ENCODE data around the gene ACBD4. TPM values are rescaled to one million over a fixed set of nuclear protein-coding genes. Genes with fewer than 3 reads are reported as not detected.

ACBD4 gene
- total and polyA plus RNA-seq, 2 experiments from 2014 or later: 8.2 to 13.7 TPM

DNA sequence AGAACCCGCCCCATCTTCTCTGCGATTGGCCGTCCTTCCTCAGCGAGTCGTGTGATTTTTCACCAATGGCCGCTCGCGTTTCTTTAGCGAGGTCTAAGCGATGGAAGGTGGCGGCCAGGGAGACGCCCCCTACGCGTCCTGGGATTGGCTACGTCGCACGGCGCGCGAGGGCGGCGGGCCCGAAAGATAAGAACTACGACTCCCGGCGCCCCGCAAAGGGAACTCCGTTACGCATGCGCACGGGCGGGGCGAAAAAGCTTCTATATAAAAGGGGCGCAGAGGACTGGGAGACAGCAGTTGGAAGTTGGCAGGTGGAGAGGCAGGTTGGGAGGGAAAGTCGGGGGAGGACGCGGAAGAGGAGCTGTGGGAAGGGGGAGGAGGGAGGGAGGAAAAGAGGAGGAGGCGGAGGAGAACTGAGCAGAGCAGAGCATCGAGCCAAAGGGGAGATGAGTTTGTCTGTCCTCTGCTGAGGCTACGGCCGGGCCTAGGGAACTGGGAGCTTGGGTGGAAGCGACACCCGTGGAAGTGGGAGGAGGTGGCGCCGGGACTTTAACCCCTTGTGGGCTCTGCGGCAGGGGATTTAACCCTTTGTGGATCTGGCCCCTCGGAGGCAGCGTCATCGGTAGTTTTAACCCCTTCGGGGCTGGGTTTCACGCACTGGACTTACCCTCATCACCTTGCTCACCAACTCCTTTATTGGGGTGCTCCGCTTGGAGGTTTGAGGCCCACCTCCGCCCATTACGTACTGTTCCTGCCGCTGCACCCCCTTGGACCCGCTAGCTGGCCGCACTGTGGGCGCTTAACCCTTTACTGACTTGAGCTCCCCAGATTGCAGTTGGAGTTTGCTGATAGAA is 12.9 kb downstream of the ACBD4 start, which contains the start of gene HEXIM1:
HEXIM1 (plus strand) TSS at position 293 of the 854 bp plus-strand sequence. CDS start 716 bp downstream, outside the sequence.
- WGBS (ENCODE audit: low lambda C conversion rate, missing lambda C conversion rate): 1% methylated on average over 52 of the region's 58 CpGs
- H3K4me1 ChIP-seq (ENCODE audit: insufficient read depth): peaks cover 30% of the 10 kb centered on the region
- TF ChIP-seq EZH2 (IDR thresholded peaks at IDR 0.05; ENCODE audit: borderline replicate concordance) (no peak), EZH2phosphoT487 (IDR thresholded peaks at IDR 0.05; ENCODE audit: low read depth, severe bottlenecking, unreplicated experiment) (no peak)
- TF ChIP-seq, protein P1, sequence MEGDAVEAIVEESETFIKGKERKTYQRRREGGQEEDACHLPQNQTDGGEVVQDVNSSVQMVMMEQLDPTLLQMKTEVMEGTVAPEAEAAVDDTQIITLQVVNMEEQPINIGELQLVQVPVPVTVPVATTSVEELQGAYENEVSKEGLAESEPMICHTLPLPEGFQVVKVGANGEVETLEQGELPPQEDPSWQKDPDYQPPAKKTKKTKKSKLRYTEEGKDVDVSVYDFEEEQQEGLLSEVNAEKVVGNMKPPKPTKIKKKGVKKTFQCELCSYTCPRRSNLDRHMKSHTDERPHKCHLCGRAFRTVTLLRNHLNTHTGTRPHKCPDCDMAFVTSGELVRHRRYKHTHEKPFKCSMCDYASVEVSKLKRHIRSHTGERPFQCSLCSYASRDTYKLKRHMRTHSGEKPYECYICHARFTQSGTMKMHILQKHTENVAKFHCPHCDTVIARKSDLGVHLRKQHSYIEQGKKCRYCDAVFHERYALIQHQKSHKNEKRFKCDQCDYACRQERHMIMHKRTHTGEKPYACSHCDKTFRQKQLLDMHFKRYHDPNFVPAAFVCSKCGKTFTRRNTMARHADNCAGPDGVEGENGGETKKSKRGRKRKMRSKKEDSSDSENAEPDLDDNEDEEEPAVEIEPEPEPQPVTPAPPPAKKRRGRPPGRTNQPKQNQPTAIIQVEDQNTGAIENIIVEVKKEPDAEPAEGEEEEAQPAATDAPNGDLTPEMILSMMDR (IDR thresholded peaks at IDR 0.05; ENCODE audit: poor library complexity): no peak
- peaks cover 24% of the 10 kb centered on the region for H4K20me1 ChIP-seq (ENCODE audit: insufficient read depth, poor library complexity, severe bottlenecking)
- H3K4me2 ChIP-seq: peak within 1 kb of the TSS; percentile 92
- DNase-seq (ENCODE audit: low spot score): peak; percentile 100
- H3K4me3 ChIP-seq: peak within 1 kb of the TSS; percentile 90
- H3K36me3 ChIP-seq (replicated peaks; ENCODE audit: insufficient read depth, low read depth): no peaks in the 10 kb centered on the region
- peaks cover 40% of the 10 kb centered on the region for H3K79me2 ChIP-seq
- H3K27ac ChIP-seq: peak within 1 kb of the TSS; percentile 99
- H2AFZ ChIP-seq: peak within 1 kb of the TSS; percentile 38
- no peaks in the 10 kb centered on the region for H3K9me3 ChIP-seq (ENCODE audit: low read depth)
- H3K27me3 ChIP-seq: no peaks in the 10 kb centered on the region
- H3K9me2 ChIP-seq (replicated peaks; ENCODE audit: insufficient read depth): no peaks in the 10 kb centered on the region

DNA sequence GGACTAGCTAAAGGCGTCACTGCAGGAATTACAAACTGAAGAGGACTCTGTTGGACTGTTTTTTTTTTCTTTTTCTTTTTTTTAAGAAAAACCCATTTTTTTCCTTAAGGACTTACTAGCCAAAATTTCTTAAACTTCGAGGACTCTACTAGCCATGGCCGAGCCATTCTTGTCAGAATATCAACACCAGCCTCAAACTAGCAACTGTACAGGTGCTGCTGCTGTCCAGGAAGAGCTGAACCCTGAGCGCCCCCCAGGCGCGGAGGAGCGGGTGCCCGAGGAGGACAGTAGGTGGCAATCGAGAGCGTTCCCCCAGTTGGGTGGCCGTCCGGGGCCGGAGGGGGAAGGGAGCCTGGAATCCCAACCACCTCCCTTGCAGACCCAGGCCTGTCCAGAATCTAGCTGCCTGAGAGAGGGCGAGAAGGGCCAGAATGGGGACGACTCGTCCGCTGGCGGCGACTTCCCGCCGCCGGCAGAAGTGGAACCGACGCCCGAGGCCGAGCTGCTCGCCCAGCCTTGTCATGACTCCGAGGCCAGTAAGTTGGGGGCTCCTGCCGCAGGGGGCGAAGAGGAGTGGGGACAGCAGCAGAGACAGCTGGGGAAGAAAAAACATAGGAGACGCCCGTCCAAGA is 13.7 kb downstream of the ACBD4 start:
- DNase-seq (ENCODE audit: low spot score): peak; percentile 95
- Histone ChIP-seq H3K27me3 (no peaks in the 10 kb centered on the region), H2AFZ (peak overlapping the region; percentile 38), H3K9me2 (replicated peaks; ENCODE audit: insufficient read depth) (no peaks in the 10 kb centered on the region), H3K36me3 (replicated peaks; ENCODE audit: insufficient read depth, low read depth) (no peaks in the 10 kb centered on the region), H4K20me1 (ENCODE audit: insufficient read depth, poor library complexity, severe bottlenecking) (peaks cover 24% of the 10 kb centered on the region), H3K79me2 (peaks cover 46% of the 10 kb centered on the region), H3K4me2 (peak overlapping the region; percentile 92), H3K27ac (peak overlapping the region; percentile 99), H3K4me3 (peak overlapping the region; percentile 90), H3K9me3 (ENCODE audit: low read depth) (no peaks in the 10 kb centered on the region), H3K4me1 (ENCODE audit: insufficient read depth) (peaks cover 23% of the 10 kb centered on the region)
- TF ChIP-seq EZH2phosphoT487 (IDR thresholded peaks at IDR 0.05; ENCODE audit: low read depth, severe bottlenecking, unreplicated experiment) (no peak), EZH2 (IDR thresholded peaks at IDR 0.05; ENCODE audit: borderline replicate concordance) (no peak)
- TF ChIP-seq, protein P1 (IDR thresholded peaks at IDR 0.05; ENCODE audit: poor library complexity): peak; percentile 86
- 1% methylated on average over 27 of the region's 32 CpGs for WGBS (ENCODE audit: low lambda C conversion rate, missing lambda C conversion rate)

DNA sequence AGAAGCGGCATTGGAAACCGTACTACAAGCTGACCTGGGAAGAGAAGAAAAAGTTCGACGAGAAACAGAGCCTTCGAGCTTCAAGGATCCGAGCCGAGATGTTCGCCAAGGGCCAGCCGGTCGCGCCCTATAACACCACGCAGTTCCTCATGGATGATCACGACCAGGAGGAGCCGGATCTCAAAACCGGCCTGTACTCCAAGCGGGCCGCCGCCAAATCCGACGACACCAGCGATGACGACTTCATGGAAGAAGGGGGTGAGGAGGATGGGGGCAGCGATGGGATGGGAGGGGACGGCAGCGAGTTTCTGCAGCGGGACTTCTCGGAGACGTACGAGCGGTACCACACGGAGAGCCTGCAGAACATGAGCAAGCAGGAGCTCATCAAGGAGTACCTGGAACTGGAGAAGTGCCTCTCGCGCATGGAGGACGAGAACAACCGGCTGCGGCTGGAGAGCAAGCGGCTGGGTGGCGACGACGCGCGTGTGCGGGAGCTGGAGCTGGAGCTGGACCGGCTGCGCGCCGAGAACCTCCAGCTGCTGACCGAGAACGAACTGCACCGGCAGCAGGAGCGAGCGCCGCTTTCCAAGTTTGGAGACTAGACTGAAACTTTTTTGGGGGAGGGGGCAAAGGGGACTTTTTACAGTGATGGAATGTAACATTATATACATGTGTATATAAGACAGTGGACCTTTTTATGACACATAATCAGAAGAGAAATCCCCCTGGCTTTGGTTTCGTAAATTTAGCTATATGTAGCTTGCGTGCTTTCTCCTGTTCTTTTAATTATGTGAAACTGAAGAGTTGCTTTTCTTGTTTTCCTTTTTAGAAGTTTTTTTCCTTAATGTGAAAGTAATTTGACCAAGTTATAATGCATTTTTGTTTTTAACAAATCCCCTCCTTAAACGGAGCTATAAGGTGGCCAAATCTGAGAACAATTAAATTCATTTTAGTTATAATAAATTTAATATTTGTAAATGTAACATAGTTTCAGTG is 14.5 kb downstream of the ACBD4 start:
- no peaks in the 10 kb centered on the region for H3K9me3 ChIP-seq (ENCODE audit: low read depth)
- no peaks in the 10 kb centered on the region for H3K9me2 ChIP-seq (replicated peaks; ENCODE audit: insufficient read depth)
- TF ChIP-seq EZH2phosphoT487 (IDR thresholded peaks at IDR 0.05; ENCODE audit: low read depth, severe bottlenecking, unreplicated experiment): no peak
- no peak for TF ChIP-seq EZH2 (IDR thresholded peaks at IDR 0.05; ENCODE audit: borderline replicate concordance)
- TF ChIP-seq, protein P1 (IDR thresholded peaks at IDR 0.05; ENCODE audit: poor library complexity): no peak
- H3K27ac ChIP-seq: peak overlapping the region; percentile 99
- WGBS (ENCODE audit: low lambda C conversion rate, missing lambda C conversion rate): 1% methylated on average over 56 of the region's 56 CpGs
- peak overlapping the region; percentile 38 for H2AFZ ChIP-seq
- peaks cover 15% of the 10 kb centered on the region for H3K4me1 ChIP-seq (ENCODE audit: insufficient read depth)
- H3K27me3 ChIP-seq: no peaks in the 10 kb centered on the region
- H4K20me1 ChIP-seq (ENCODE audit: insufficient read depth, poor library complexity, severe bottlenecking): peaks cover 24% of the 10 kb centered on the region
- peak overlapping the region; percentile 90 for H3K4me3 ChIP-seq
- DNase-seq (ENCODE audit: low spot score): peak; percentile 76
- peak overlapping the region; percentile 92 for H3K4me2 ChIP-seq
- H3K79me2 ChIP-seq: peaks cover 51% of the 10 kb centered on the region
- no peaks in the 10 kb centered on the region for H3K36me3 ChIP-seq (replicated peaks; ENCODE audit: insufficient read depth, low read depth)
